Measurements from ENCODE around the gene LRBA. TPM values are rescaled to one million over a fixed set of nuclear protein-coding genes. Genes with fewer than 3 reads are reported as not detected.

The LRBA gene
- total and polyA plus RNA-seq, 9 of the 15 experiments (the other 6 are each of a cell fraction or from before 2014, with no cell fraction given): 24.2 to 88.7 (median 59.7) TPM

- TF ChIP-seq TFE3 (CRISPR knock-in tag; IDR thresholded peaks at IDR 0.05) (no peak), GMEB1 (CRISPR knock-in tag; IDR thresholded peaks at IDR 0.05) (peak; percentile 37), TCF7 (IDR thresholded peaks at IDR 0.05; ENCODE audit: borderline replicate concordance) (no peak), BDP1 (IDR thresholded peaks at IDR 0.05; ENCODE audit: insufficient read depth, insufficient read length) (no peak), HOMEZ (CRISPR knock-in tag; IDR thresholded peaks at IDR 0.05) (peak; percentile 91), RBBP5 (IDR thresholded peaks at IDR 0.05; ENCODE audit: borderline replicate concordance, insufficient read depth, low read length, poor library complexity, severe bottlenecking) (no peak), NONO (IDR thresholded peaks at IDR 0.05; ENCODE audit: low read depth in 2 of 2, low read length in 1 of 2) (no peak), ZBTB9 (CRISPR knock-in tag; IDR thresholded peaks at IDR 0.05) (peak; percentile 91), U2AF1 (optimal IDR thresholded peaks at IDR 0.05; ENCODE audit: low read depth, low read length) (no peak), STAG1 (CRISPR knock-in tag; IDR thresholded peaks at IDR 0.05; ENCODE audit: borderline replicate concordance) (no peak), RAD51 (IDR thresholded peaks at IDR 0.05; ENCODE audit: borderline replicate concordance, low read depth) (no peak), CGGBP1 (CRISPR knock-in tag; IDR thresholded peaks at IDR 0.05) (no peak), E2F6 (IDR thresholded peaks at IDR 0.05; ENCODE audit: borderline replicate concordance in 1 of 2, extremely low read depth in 1 of 2, insufficient read depth in 1 of 2, insufficient read length in 1 of 2, low read depth in 1 of 2, low read length in 1 of 2, poor library complexity in 1 of 2, severe bottlenecking in 1 of 2) (no peak), ZBTB43 (CRISPR knock-in tag; IDR thresholded peaks at IDR 0.05) (no peak), PTBP1 (IDR thresholded peaks at IDR 0.05; ENCODE audit: low read depth, low read length) (no peak), MTA3 (IDR thresholded peaks at IDR 0.05; ENCODE audit: borderline replicate concordance) (0 out of 2 replicates have a peak, but pooled peaks have one; percentile 23)
Measured at GRCh38 chr4:151038452-151039157, 23.5 kb upstream of the LRBA start (continued).

Data from K562 (cell line).